OCI-LY7 (cell line): Measurements from ENCODE around the gene TCP1. TPM values are rescaled to one million over a fixed set of nuclear protein-coding genes. Genes with fewer than 3 reads are reported as not detected.
A peak's percentile ranks its signal among the peaks of the same experiment; 100 is the strongest.

Experiments used
- BruUV-seq: library from RNA; stranded (reverse); fragments of 400-500 nt; replicated peaks from 2 replicates; lab custom pipeline; 2021; lab: Mats Ljungman, UMichigan
- CTCF ChIA-PET: fragments of 300-600 bp; sonication (Branson Sonifier 250); formaldehyde crosslinking; loops from one replicate; lab custom pipeline; 2022; ENCODE audit warnings: antibody characterized with exemption; ENCODE audit not compliant: unreplicated experiment; lab: Charles Lee
- POLR2A ChIA-PET: fragments of 300-600 bp; sonication (Branson Sonifier 250); formaldehyde crosslinking; loops from one replicate; lab custom pipeline; 2022; ENCODE audit warnings: antibody characterized with exemption; lab: Charles Lee
- DNase-seq: peaks from one replicate; pipeline ENCODE4 v3.0.0-alpha.2; 2015; ENCODE audit warnings: low spot score
- H2AFZ ChIP-seq: fragments of 200-600 bp; sonication (generic), shearing (Covaris generic); 2 replicates; pipeline ENCODE4 v1.6.1; 2014; ENCODE audit warnings: mild to moderate bottlenecking, antibody characterized with exemption, low read length, moderate library complexity
- H3K27ac ChIP-seq: fragments of 200-600 bp; sonication (generic); 2 replicates; pipeline ENCODE4 v1.5.1; 2014; ENCODE audit warnings: mixed run types, low read depth, mild to moderate bottlenecking, moderate library complexity, low read length, inconsistent platforms; ENCODE audit not compliant: poor library complexity, severe bottlenecking
- H3K36me3 ChIP-seq: fragments of 200-600 bp; sonication (generic); 2 replicates; pipeline ENCODE4 v1.6.1; 2014; ENCODE audit warnings: mild to moderate bottlenecking, antibody characterized with exemption, low read length, moderate library complexity, mixed read lengths; ENCODE audit not compliant: insufficient read depth
- H3K4me1 ChIP-seq: fragments of 200-600 bp; sonication (generic); 2 replicates; pipeline ENCODE4 v1.5.1; 2014; ENCODE audit warnings: mild to moderate bottlenecking, low read length; ENCODE audit not compliant: insufficient read depth, poor library complexity, severe bottlenecking
- H3K4me2 ChIP-seq: fragments of 200-600 bp; sonication (generic); 2 replicates; pipeline ENCODE4 v1.6.1; 2014; ENCODE audit warnings: mild to moderate bottlenecking, low read length
- H3K4me3 ChIP-seq: fragments of 200-600 bp; sonication (generic); 2 replicates; pipeline ENCODE4 v1.5.1; 2014; ENCODE audit warnings: mild to moderate bottlenecking, low read depth, low read length; ENCODE audit not compliant: poor library complexity, severe bottlenecking
- H3K79me2 ChIP-seq: fragments of 200-600 bp; sonication (generic); 2 replicates; pipeline ENCODE4 v1.6.1; 2016; ENCODE audit warnings: low read depth, mild to moderate bottlenecking, low read length, moderate library complexity, mixed read lengths; ENCODE audit not compliant: insufficient read depth
- H3K9me2 ChIP-seq: fragments of 200-600 bp; sonication (generic); 2 replicates; pipeline ENCODE4 v1.6.1; 2016; ENCODE audit warnings: mild to moderate bottlenecking, low read length, mixed read lengths; ENCODE audit not compliant: insufficient read depth
- H3K9me3 ChIP-seq: fragments of 200-600 bp; sonication (generic); 2 replicates; pipeline ENCODE4 v1.6.1; 2014; ENCODE audit warnings: mild to moderate bottlenecking, mixed run types, low read length, mixed read lengths
- H4K20me1 ChIP-seq: fragments of 200-600 bp; sonication (generic); 2 replicates; pipeline ENCODE4 v1.6.1; 2014; ENCODE audit warnings: mild to moderate bottlenecking, antibody characterized with exemption, low read length, moderate library complexity, mixed read lengths; ENCODE audit not compliant: insufficient read depth
- CTCF ChIP-seq: fragments of 200-600 bp; sonication (generic); conservative IDR thresholded peaks from 2 replicates; pipeline ENCODE4 v1.5.1; 2014; ENCODE audit warnings: mild to moderate bottlenecking, antibody characterized with exemption, low read length, moderate library complexity, mixed read lengths
- EZH2phosphoT487 ChIP-seq: fragments of 200-600 bp; sonication (generic); IDR thresholded peaks from 2 replicates; pipeline ENCODE4 v1.6.1; 2018; ENCODE audit warnings: low read depth, borderline replicate concordance, mild to moderate bottlenecking, mixed run types, antibody characterized with exemption, low read length, moderate library complexity, mixed read lengths
- intact Hi-C: fragments of 100-400 bp; cut with micrococcal nuclease; formaldehyde crosslinking; loops from one replicate; pipeline ENCODE4 v1.10.0; 2022; ENCODE audit not compliant: unreplicated experiment
- total RNA-seq, 2 experiments: library from RNA; depleted of rRNA in 1 of 2; stranded (reverse); fragments of >200 nt in 1 of 2; shearing (Covaris generic) in 1 of 2; gene quantifications; 2 replicates each; pipeline ENCODE4 v1.2.3, GENCODE V29; 2014 to 2022

TCP1 gene
- total RNA-seq, 2 experiments from 2014 or later, result 319 to 386 TPM

GRCh38 chr6:159830501-159831372, 41.3 kb upstream of the TCP1 start:
- Histone ChIP-seq H3K4me2 (0 out of 2 replicates have a peak overlapping the region, but pooled peaks have one; percentile 53), H2AFZ (peak overlapping the region; percentile 17; the same call in 1 of the 2 replicates), H3K9me2 (no peaks in the 10 kb centered on the region), H3K36me3 (no peaks in the 10 kb centered on the region), H3K9me3 (no peaks in the 10 kb centered on the region), H4K20me1 (no peaks in the 10 kb centered on the region), H3K4me3 (no peak overlapping the region), H3K79me2 (no peaks in the 10 kb centered on the region), H3K27ac (no peak overlapping the region), H3K4me1 (peaks cover 67% of the 10 kb centered on the region)
- TF ChIP-seq EZH2phosphoT487, result no peak
- TF ChIP-seq CTCF, result no peak
- BruUV-seq, result no TSS peak
- intact Hi-C loops, result no loop called here
- DNase-seq, result no peak
- ChIA-PET CTCF (interaction anchor here (1.1 kb wide), 1 partner anchor 59 kb away, joined by 3 read pairs; no protein-coding TSS in a partner anchor), POLR2A (interaction anchor here (0.6 kb wide), 1 partner anchor 23 kb away, joined by 4 read pairs; no protein-coding TSS in a partner anchor)

- H4K20me1 ChIP-seq, result no peaks in the 10 kb centered on the region
- POLR2A ChIA-PET, result interaction anchor here (0.5 to 1.3 kb wide), 9 partner anchors 12 to 314 kb away, joined by 3 to 7 read pairs (median 3); partner anchors contain the start of genes MRPL18 and TCP1
- TF ChIP-seq EZH2phosphoT487, result no peak
- no peak for TF ChIP-seq CTCF
- intact Hi-C loops, result no loop called here
- H2AFZ ChIP-seq, result peak overlapping the region; percentile 78; the same call in 1 of the 2 replicates
- peak overlapping the region; percentile 9 for H3K4me3 ChIP-seq
- no peaks in the 10 kb centered on the region for H3K9me3 ChIP-seq
- DNase-seq, result peak; percentile 71
- H3K36me3 ChIP-seq, result no peaks in the 10 kb centered on the region
- no peaks in the 10 kb centered on the region for H3K79me2 ChIP-seq
- H3K27ac ChIP-seq, result peak overlapping the region; percentile 24
- CTCF ChIA-PET, result interaction anchor here (1.1 kb wide), 1 partner anchor 60 kb away, joined by 3 read pairs; no protein-coding TSS in a partner anchor
- H3K4me2 ChIP-seq, result peak overlapping the region; percentile 53
- BruUV-seq, result no TSS peak
- H3K4me1 ChIP-seq, result peaks cover 60% of the 10 kb centered on the region
- no peaks in the 10 kb centered on the region for H3K9me2 ChIP-seq
Measured at GRCh38 chr6:159829526-159829925, 40.1 kb upstream of the TCP1 start.
